ENCODE data around the gene CD36. TPM values are rescaled to one million over a fixed set of nuclear protein-coding genes. Genes with fewer than 3 reads are reported as not detected.

Gene CD36
- total RNA-seq, 1 experiment from 2014 or later: 0.46 TPM

DNA sequence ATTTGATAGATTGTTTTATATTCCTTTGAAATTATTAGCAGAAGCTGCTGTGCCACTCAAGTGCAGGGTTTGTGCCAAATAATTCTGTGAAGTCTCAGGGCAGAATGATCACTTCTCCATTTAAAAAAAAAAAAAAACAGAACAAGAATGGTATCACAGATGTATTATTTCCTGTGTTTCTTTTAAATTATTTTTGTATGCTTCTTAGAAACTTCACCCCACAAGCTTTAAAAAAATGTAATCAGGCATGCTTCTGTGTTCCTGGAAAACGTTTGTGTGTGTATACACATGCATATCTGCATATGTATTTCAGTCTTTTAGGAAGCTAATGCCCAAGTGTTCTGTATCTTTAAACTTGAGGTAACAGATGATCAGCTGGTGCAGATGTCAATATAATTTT is 6.3 kb upstream of the CD36 start:
- no peak overlapping the region for H3K4me3 ChIP-seq (ENCODE audit: low read depth in 2 of 2, low read length in 2 of 2)
- TF ChIP-seq SIN3A (IDR thresholded peaks at IDR 0.05; ENCODE audit: borderline replicate concordance, insufficient read depth, low read depth, low read length) (no peak), TCF7L2 (IDR thresholded peaks at IDR 0.05; ENCODE audit: low read depth, low read length) (no peak), POLR2AphosphoS5 (IDR thresholded peaks at IDR 0.05; ENCODE audit: low read depth, low read length) (no peak)
- TF ChIP-seq, protein P1, sequence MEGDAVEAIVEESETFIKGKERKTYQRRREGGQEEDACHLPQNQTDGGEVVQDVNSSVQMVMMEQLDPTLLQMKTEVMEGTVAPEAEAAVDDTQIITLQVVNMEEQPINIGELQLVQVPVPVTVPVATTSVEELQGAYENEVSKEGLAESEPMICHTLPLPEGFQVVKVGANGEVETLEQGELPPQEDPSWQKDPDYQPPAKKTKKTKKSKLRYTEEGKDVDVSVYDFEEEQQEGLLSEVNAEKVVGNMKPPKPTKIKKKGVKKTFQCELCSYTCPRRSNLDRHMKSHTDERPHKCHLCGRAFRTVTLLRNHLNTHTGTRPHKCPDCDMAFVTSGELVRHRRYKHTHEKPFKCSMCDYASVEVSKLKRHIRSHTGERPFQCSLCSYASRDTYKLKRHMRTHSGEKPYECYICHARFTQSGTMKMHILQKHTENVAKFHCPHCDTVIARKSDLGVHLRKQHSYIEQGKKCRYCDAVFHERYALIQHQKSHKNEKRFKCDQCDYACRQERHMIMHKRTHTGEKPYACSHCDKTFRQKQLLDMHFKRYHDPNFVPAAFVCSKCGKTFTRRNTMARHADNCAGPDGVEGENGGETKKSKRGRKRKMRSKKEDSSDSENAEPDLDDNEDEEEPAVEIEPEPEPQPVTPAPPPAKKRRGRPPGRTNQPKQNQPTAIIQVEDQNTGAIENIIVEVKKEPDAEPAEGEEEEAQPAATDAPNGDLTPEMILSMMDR (IDR thresholded peaks at IDR 0.05): no peak
- TF ChIP-seq, protein P2, sequence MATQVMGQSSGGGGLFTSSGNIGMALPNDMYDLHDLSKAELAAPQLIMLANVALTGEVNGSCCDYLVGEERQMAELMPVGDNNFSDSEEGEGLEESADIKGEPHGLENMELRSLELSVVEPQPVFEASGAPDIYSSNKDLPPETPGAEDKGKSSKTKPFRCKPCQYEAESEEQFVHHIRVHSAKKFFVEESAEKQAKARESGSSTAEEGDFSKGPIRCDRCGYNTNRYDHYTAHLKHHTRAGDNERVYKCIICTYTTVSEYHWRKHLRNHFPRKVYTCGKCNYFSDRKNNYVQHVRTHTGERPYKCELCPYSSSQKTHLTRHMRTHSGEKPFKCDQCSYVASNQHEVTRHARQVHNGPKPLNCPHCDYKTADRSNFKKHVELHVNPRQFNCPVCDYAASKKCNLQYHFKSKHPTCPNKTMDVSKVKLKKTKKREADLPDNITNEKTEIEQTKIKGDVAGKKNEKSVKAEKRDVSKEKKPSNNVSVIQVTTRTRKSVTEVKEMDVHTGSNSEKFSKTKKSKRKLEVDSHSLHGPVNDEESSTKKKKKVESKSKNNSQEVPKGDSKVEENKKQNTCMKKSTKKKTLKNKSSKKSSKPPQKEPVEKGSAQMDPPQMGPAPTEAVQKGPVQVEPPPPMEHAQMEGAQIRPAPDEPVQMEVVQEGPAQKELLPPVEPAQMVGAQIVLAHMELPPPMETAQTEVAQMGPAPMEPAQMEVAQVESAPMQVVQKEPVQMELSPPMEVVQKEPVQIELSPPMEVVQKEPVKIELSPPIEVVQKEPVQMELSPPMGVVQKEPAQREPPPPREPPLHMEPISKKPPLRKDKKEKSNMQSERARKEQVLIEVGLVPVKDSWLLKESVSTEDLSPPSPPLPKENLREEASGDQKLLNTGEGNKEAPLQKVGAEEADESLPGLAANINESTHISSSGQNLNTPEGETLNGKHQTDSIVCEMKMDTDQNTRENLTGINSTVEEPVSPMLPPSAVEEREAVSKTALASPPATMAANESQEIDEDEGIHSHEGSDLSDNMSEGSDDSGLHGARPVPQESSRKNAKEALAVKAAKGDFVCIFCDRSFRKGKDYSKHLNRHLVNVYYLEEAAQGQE (IDR thresholded peaks at IDR 0.05; ENCODE audit: insufficient read depth in 1 of 2, low read depth in 2 of 2, low read length in 1 of 2): no peak
- ChIA-PET CTCF (no interaction called here), POLR2A (no interaction called here)
- H3K9me3 ChIP-seq (ENCODE audit: control insufficient read depth, insufficient read depth, low read depth, low read length): no peaks in the 10 kb centered on the region
- DNase-seq (ENCODE audit: low read depth, low spot score): no peak
- H3K27me3 ChIP-seq (ENCODE audit: control insufficient read depth, insufficient read depth, low read length): peaks cover 3% of the 10 kb centered on the region; the same call in 1 of the 2 replicates
- BruUV-seq (replicated peaks): no TSS peak
- H3K36me3 ChIP-seq (ENCODE audit: control insufficient read depth, insufficient read depth, low read length): no peaks in the 10 kb centered on the region
- no peak for ATAC-seq
- intact Hi-C loops (cut with micrococcal nuclease; ENCODE audit: unreplicated experiment): no loop called here
- no peak overlapping the region for H3K27ac ChIP-seq (ENCODE audit: low read length)
- in situ Hi-C loops (cut with HindIII; ENCODE audit: low pct_unique_long_range_greater_than_20kb, low sequenced_read_pairs): no loop called here
- no peaks in the 10 kb centered on the region; the same call in 1 of the 2 replicates for H3K4me1 ChIP-seq (ENCODE audit: control insufficient read depth, insufficient read depth, low read length)

DNA sequence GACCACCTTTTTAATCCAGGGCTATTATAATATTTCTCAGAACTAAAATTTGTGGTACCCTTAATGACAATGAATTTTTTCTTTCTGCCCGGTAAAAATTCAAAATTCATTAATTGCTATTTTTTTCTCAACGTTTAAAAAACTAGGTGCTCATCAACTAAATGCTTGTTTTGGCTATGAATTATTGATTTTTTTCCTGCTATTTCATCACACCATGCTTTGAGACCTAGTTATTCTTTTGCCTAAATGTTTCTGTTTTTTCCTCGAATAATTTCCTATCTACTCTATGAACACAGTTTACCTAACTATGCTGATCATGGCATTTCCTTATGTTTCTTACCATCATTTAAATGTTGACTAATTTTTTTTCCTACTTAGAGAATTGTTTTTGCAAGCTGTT is 5.6 kb upstream of the CD36 start:
- Histone ChIP-seq H3K36me3 (ENCODE audit: control insufficient read depth, insufficient read depth, low read length) (no peaks in the 10 kb centered on the region), H3K27ac (ENCODE audit: low read length) (no peak overlapping the region), H3K4me3 (ENCODE audit: low read depth in 2 of 2, low read length in 2 of 2) (no peak overlapping the region), H3K4me1 (ENCODE audit: control insufficient read depth, insufficient read depth, low read length) (no peaks in the 10 kb centered on the region; the same call in 1 of the 2 replicates), H3K27me3 (ENCODE audit: control insufficient read depth, insufficient read depth, low read length) (peaks cover 3% of the 10 kb centered on the region; the same call in 1 of the 2 replicates), H3K9me3 (ENCODE audit: control insufficient read depth, insufficient read depth, low read depth, low read length) (no peaks in the 10 kb centered on the region)
- in situ Hi-C loops (cut with HindIII; ENCODE audit: low pct_unique_long_range_greater_than_20kb, low sequenced_read_pairs): no loop called here
- no TSS peak for BruUV-seq (replicated peaks)
- no peak for ATAC-seq
- DNase-seq (ENCODE audit: low read depth, low spot score): no peak
- intact Hi-C loops (cut with micrococcal nuclease; ENCODE audit: unreplicated experiment): no loop called here
- ChIA-PET CTCF (no interaction called here), POLR2A (no interaction called here)
- no peak for TF ChIP-seq TCF7L2 (IDR thresholded peaks at IDR 0.05; ENCODE audit: low read depth, low read length)
- TF ChIP-seq, protein P1 (IDR thresholded peaks at IDR 0.05): no peak
- no peak for TF ChIP-seq POLR2AphosphoS5 (IDR thresholded peaks at IDR 0.05; ENCODE audit: low read depth, low read length)
- TF ChIP-seq SIN3A (IDR thresholded peaks at IDR 0.05; ENCODE audit: borderline replicate concordance, insufficient read depth, low read depth, low read length): no peak
- TF ChIP-seq, protein P2 (IDR thresholded peaks at IDR 0.05; ENCODE audit: insufficient read depth in 1 of 2, low read depth in 2 of 2, low read length in 1 of 2): no peak

Data from Panc1 (cell line).